GM18868 (cell line): Measurements from ENCODE around the gene RNASE8.

Experiments used
- ATAC-seq: cut with Tn5 transposase; IDR thresholded peaks from one replicate; pipeline ENCODE4 v1.9.1; 2021; ENCODE audit warnings: mild to moderate bottlenecking, moderate library complexity; ENCODE audit not compliant: unreplicated experiment

The RNASE8 gene

GRCh38 chr14:21103411-21103709 is 45.7 kb downstream of the RNASE8 start:
- ATAC-seq = no peak

GRCh38 chr14:21103710-21104447 is 46.3 kb downstream of the RNASE8 start:
- peak; percentile 88 for ATAC-seq

- peak; percentile 38 for ATAC-seq
Observed at GRCh38 chr14:21104448-21105060, 46.9 kb downstream of the RNASE8 start.

GRCh38 chr14:21105095-21105494 is 47.5 kb downstream of the RNASE8 start:
- ATAC-seq = no peak

- ATAC-seq = no peak
Observed at GRCh38 chr14:21106176-21106497, 48.5 kb downstream of the RNASE8 start.

- peak; percentile 14 for ATAC-seq
Observed at GRCh38 chr14:21106498-21107282, 49.1 kb downstream of the RNASE8 start.

GRCh38 chr14:21107283-21107800 is 49.7 kb downstream of the RNASE8 start:
- ATAC-seq = no peak
